Thyroid gland (tissue), 4 donors: ENCODE data around the gene ABHD3.

Experiments used
- POLR2A ChIP-seq, 2 donors: fragments of 450-650 bp; IDR thresholded peaks; one replicate each; pipeline ENCODE4 v1.6.1; 2017; ENCODE audit warnings: antibody characterized with exemption in 2 of 2, mild to moderate bottlenecking in 2 of 2, moderate library complexity in 1 of 2
- TF ChIP-seq, protein P1 (sequence below), 6 experiments: fragments of 200-600 bp in 3 of 6; fragments of 450-650 bp in 3 of 6; sonication (generic) in 3 of 6; IDR thresholded peaks; one replicate each; pipeline ENCODE4 v1.5.1; 2016 to 2019; ENCODE audit warnings: antibody characterized with exemption in 6 of 6, mild to moderate bottlenecking in 2 of 6, inconsistent platforms in 1 of 6, moderate library complexity in 1 of 6

DNA sequence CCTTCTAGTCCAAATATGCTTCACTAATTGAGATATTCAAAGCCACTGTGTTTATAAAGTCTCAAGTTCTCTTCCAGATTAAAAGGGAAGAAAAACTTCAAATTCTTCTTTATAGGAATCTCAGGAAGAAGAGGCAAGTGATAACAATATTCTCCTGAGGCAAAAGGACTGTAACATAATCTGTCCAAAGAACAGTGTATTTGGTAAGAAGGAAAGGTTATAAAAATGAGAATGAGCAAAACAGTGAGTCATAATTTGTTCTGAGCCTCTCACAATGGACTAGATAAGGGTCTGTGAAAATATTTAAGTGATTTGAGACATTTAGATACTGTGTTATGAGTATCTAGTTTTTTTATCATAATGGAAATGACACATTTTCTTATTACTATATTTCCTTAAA, 48.2 kb downstream of the ABHD3 start:
- TF ChIP-seq, protein P1, sequence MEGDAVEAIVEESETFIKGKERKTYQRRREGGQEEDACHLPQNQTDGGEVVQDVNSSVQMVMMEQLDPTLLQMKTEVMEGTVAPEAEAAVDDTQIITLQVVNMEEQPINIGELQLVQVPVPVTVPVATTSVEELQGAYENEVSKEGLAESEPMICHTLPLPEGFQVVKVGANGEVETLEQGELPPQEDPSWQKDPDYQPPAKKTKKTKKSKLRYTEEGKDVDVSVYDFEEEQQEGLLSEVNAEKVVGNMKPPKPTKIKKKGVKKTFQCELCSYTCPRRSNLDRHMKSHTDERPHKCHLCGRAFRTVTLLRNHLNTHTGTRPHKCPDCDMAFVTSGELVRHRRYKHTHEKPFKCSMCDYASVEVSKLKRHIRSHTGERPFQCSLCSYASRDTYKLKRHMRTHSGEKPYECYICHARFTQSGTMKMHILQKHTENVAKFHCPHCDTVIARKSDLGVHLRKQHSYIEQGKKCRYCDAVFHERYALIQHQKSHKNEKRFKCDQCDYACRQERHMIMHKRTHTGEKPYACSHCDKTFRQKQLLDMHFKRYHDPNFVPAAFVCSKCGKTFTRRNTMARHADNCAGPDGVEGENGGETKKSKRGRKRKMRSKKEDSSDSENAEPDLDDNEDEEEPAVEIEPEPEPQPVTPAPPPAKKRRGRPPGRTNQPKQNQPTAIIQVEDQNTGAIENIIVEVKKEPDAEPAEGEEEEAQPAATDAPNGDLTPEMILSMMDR (IDR thresholded peaks at IDR 0.05) = no peak
- TF ChIP-seq POLR2A (IDR thresholded peaks at IDR 0.05) = no peak
